HG02943 (cell line): ENCODE data around the gene FHIT.

Experiments used
- ATAC-seq: cut with Tn5 transposase; IDR thresholded peaks from one replicate; pipeline ENCODE4 v1.9.1; 2021; ENCODE audit warnings: mild to moderate bottlenecking, low read depth, moderate library complexity; ENCODE audit not compliant: unreplicated experiment

The FHIT gene

DNA sequence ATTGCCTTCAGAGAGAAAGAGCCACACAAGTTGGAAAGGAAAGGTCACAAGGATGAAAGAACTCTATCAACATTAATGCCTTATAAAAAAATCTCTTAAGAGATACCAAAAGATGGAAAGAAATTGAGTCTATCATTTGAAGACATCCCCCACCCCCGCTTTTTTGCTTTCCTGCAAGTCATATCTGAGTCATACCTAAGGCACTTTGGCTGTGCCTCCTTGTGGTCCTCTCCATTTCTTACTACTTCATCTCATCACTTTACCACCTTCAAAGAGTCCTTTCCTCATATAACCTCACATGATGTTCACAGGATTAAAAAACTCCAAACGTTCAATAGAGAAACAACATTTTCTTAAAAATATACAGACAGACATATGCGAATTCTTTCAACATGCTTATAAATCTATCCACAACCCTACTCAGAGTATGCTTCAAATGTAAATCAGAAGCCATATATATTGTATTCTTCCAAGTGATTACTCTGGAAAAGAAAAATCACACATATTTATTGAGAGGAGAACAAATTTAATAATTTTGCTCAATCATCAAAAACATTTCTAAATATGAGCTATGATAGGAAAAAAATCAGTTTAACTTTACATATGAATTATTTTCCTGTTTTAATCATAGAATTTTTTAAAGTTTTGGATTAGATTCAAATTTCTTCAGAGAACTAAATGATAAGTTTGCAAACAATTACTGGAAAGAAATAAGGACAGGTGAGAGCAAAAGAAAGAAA is 1197.6 kb downstream of the FHIT start:
- ATAC-seq = no peak

GRCh38 chr3:60048447-60048848 is 1202.8 kb downstream of the FHIT start:
- no peak for ATAC-seq

DNA sequence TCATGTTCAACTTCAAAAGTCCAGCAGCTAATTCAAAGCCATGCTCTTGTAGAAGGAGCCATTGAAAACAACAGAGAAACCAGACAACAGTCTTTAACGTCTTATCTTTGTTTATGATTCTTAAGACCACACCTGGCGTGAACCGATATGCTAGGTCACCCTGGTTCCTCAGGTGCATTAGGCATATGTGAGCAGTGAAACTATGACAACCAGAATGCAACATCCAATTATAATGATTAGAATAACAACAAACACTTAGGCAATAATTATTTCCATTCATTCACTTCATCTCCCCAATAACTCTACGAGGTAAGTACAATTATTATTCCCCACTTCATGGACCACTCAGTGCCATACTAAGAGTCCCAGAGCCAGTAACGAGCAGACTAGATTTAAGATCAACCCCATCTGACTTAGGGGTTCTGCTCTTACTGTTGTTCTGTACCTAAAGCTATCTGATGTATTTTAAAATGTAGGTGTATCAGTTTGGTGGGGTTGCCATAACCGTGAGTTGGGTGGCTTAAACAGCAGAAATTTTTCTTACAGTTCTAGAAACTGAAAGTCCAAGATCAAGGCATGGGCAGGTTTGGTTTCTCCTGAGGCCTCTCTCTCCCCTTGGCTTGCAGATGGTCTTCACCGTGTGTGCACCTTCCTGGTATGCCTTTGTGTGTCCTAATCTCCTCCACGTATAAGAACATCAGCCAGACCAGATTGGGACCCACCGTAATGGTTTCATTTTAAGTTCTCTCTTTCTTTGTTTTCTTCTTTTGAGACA is 1203.6 kb downstream of the FHIT start:
- ATAC-seq = no peak

DNA sequence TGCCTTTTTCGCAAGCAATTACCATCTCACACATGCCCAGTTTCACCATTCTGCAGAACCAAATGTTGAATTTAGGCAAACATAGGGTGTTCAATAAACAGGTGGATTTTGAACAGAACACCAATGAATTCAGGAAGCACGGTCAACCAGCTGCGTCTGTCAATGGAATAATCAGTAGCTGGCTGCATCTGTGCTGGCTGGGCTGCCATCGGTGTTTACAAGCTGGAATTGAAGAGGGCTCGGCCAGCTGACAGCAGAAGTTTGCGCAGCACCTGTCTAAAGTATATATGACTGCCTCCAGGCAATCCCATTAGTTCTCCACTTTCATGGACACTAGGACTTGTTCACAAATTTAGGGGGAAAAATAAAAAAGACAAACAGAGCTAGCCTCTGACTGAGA is 1205.0 kb downstream of the FHIT start:
- ATAC-seq = no peak

DNA sequence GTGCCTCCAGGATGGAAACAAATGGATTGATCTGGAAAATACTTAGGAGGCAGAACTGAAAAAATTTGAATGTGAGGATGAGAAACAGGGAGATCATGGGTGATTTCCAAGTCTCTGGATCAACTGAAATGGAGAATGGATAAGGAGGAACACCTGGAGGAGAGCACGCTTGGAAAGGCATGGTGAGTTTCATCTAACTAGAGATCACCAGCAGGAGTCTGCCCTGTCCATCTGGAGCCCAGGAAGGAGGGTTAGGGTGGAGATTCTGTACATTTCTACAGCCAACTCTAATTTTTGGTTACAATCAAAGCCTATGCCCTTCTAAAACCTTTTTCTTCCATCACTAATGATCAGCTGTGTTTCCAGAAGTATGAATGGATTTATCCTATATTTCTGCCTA is 1205.6 kb downstream of the FHIT start:
- ATAC-seq = no peak

DNA sequence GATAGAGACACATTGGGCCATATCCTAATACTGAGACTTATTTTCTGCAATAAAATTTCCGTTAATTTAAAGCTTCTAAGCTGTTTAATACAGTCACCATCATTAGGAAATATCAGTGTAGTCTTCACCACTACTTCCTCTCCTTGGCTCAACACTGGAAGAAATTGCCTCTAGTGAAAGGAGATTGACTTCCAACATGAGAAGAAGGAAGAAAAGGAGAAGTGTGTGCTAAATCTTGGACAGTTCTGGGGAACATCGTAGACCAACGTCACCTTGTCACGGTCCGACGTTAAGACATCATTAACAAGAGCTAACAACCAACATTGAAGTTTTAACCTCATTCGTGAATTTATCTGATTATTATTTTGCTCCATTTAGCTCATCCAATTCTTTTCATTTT is 1214.4 kb downstream of the FHIT start:
- ATAC-seq = no peak

GRCh38 chr3:60033901-60034453 is 1217.3 kb downstream of the FHIT start:
- ATAC-seq = no peak

GRCh38 chr3:60030982-60031381 is 1220.3 kb downstream of the FHIT start:
- no peak for ATAC-seq

DNA sequence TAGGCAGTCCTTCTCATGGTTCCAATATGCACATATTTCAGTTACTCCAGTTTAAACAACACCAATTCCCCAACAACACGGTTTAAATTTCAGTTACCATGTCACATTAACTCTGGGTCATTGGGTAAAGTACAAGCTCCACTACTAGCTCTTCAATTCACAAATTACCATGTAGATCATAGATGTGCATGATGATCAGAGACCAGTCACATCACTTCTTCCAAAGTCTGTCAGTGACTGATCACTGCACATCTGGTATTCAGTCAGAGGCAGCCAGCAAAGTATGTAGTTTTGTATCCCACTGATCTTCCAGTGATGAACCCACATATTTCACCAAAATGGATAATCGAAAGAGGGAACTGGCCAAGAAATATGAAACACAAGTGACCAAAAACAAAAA is 1223.0 kb downstream of the FHIT start:
- ATAC-seq = no peak

GRCh38 chr3:60027335-60027734 is 1223.9 kb downstream of the FHIT start:
- ATAC-seq = no peak

- ATAC-seq = no peak
Measured at GRCh38 chr3:60025096-60026050, 1225.9 kb downstream of the FHIT start.

DNA sequence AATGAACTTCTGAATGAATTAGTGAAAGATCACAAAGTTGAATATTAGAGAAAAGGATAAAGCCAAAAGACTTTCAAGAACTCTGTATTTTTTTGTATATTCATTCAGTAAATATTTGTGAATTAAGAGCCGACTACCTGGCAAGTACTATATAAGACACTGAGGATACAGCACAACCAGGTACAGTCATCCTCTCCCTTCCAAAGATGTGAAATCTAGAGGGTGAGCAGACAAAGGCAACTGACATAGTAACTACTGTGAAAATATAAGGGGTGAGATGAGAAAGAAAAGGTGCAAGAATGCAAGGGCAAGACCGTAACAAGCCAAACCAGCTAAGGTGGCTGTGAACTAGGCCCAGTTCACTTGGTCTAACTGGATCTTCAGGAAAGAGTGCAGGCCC is 1226.9 kb downstream of the FHIT start:
- no peak for ATAC-seq

DNA sequence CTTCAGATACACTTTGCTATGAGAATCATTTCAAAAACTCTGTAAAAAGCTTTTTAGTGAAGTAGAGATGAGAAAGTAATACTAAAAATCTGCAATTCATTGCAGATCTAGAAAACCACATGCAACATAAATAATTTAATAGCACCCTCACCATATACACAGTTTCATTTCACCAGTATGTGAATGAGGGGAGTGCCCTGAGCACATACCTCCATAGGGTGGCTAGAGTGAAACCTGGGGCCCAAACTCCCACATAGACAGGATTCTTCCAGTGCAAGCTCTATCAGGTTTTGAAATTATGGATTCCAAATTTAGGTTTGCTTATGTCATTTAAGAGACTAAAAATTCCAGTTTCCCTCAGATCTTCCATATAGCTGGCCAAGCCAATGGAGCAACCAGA is 1228.1 kb downstream of the FHIT start:
- no peak for ATAC-seq

DNA sequence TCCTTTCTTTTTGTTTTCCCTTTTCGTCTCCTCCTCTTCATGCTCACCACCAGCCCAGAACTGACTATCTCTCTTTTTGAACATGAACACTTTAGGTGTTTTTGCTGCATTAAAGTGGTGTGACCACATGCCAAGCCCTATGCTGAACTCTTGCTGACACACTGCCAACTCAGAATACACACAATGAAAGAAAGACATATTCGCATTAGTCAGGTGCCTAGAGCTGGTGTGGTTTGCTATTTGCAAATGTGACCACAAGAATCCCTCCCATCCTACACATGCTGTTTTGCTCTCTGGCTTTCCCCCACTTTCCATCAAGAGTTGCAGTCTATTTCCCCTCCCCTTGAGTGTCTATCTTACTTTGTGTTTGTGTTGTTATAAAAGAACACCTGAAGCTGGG is 1233.6 kb downstream of the FHIT start:
- no peak for ATAC-seq

- no peak for ATAC-seq
Measured at GRCh38 chr3:60015032-60015705, 1236.1 kb downstream of the FHIT start.

GRCh38 chr3:60013241-60013640 is 1238.0 kb downstream of the FHIT start:
- ATAC-seq = no peak

DNA sequence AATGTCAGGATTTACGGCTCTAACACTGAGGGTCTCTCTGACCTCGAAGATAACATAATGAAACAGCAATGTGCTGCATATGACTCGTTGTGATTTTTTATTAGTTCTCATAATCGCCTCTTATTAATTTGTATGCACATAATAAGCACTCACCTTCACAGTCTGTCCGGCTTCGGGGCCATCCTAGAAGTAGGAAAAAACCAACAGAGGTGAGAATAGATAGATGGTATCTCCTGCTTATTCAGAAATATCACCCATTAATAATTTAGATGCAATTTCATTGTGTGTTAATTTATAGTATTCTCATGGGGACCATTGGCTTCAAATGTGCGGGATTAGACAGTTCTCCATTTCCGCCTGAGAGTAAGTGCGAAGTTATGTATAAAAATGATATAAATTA is 1240.0 kb downstream of the FHIT start:
- no peak for ATAC-seq

- no peak for ATAC-seq
Measured at GRCh38 chr3:60010781-60011180, 1240.5 kb downstream of the FHIT start.

- no peak for ATAC-seq
Measured at GRCh38 chr3:60009931-60010478, 1241.2 kb downstream of the FHIT start.

- ATAC-seq = no peak
Measured at GRCh38 chr3:60001369-60001768, 1249.9 kb downstream of the FHIT start.
